Kidney (tissue), 14 donors: Measurements from ENCODE around the gene TSC2. TPM values are rescaled to one million over a fixed set of nuclear protein-coding genes. Genes with fewer than 3 reads are reported as not detected.
A peak's percentile ranks its signal among the peaks of the same experiment; 100 is the strongest.

Source experiments
- DNase-seq, 5 donors: peaks; one replicate each; pipeline ENCODE4 v3.0.0-alpha.2; 2013 to 2020
- FAIRE-seq: peaks from 2 replicates; lab custom pipeline; 2012; peaks lifted over from hg19 to GRCh38; lab: Jason Lieb, UNC
- H3K27ac ChIP-seq, 2 donors: one replicate each; pipeline ENCODE4 v1.7.0; 2013; ENCODE audit warnings: low read depth in 2 of 2, low read length in 2 of 2, inconsistent platforms in 1 of 2
- H3K27me3 ChIP-seq: one replicate; pipeline ENCODE4 v1.7.1; 2013; ENCODE audit warnings: low read length, inconsistent platforms; ENCODE audit not compliant: control insufficient read depth, insufficient read depth
- H3K36me3 ChIP-seq, 3 donors: one replicate each; pipeline versions ENCODE4 v1.7.0 to v1.7.1; 2013; ENCODE audit warnings: low read length in 3 of 3, control low read depth in 1 of 3, inconsistent platforms in 1 of 3; ENCODE audit not compliant: insufficient read depth in 3 of 3, control insufficient read depth in 2 of 3
- H3K4me1 ChIP-seq, 3 donors: one replicate each; pipeline versions ENCODE4 v1.7.0 to v1.7.1; 2013; ENCODE audit warnings: low read length in 3 of 3, inconsistent platforms in 1 of 3, low read depth in 1 of 3; ENCODE audit not compliant: control insufficient read depth in 2 of 3, insufficient read depth in 2 of 3
- H3K4me3 ChIP-seq, 3 donors: one replicate each; pipeline versions ENCODE4 v1.7.0 to v1.8.1; 2013; ENCODE audit warnings: low read length in 3 of 3, control low read depth in 1 of 3, inconsistent platforms in 1 of 3
- H3K9ac ChIP-seq, 3 donors: one replicate each; pipeline versions ENCODE4 v1.7.0 to v1.7.1; 2013; ENCODE audit warnings: low read length in 3 of 3, control low read depth in 1 of 3, inconsistent platforms in 1 of 3
- H3K9me3 ChIP-seq, 3 donors: one replicate each; pipeline versions ENCODE4 v1.7.0 to v1.7.1; 2013; ENCODE audit warnings: low read length in 3 of 3, control low read depth in 1 of 3, inconsistent platforms in 1 of 3; ENCODE audit not compliant: control insufficient read depth in 2 of 3, insufficient read depth in 1 of 3
- intact Hi-C: fragments of 100-400 bp; cut with DNase I; formaldehyde crosslinking; loops from one replicate; pipeline ENCODE4 v1.11.1; 2022
- polyA plus RNA-seq: library from polyadenylated mRNA; stranded (reverse); fragments of 350-450 nt; fragmentation: Illumina TruSeq; extraction: RNeasy Lipid Tissue Mini Kit (QIAGEN cat#74804); gene quantifications from one replicate; pipeline ENCODE4 v1.2.3, GENCODE V29; 2014; ENCODE audit warnings: low read depth, low replicate concordance; ENCODE audit not compliant: insufficient read depth
- total RNA-seq: library from RNA; stranded (reverse); fragmentation: NEBNext Ultra II Directional; extraction: Animal tissue kit (Norgen Biotek cat#: 25700); gene quantifications from one replicate; pipeline ENCODE4 v1.2.1, GENCODE V29; 2021
- TF ChIP-seq, protein P1 (sequence below): IDR thresholded peaks from 3 replicates; pipeline ENCODE4 v1.5.1; 2012; ENCODE audit warnings: mild to moderate bottlenecking, moderate library complexity, borderline replicate concordance; ENCODE audit not compliant: insufficient read depth; ENCODE audit errors: extremely low read depth
- donor health status: control.
- donor health status: control.
- donor health status: control.
- donor health status: control.
- donor health status: control.
- donor health status: DM: yes; HTN: yes; CAD: no.
- donor health status: Normal renal cell carcinoma (clear cell type).

Gene TSC2
- total and polyA plus RNA-seq, 2 donors from 2014 or later, result 40.0 to 151 TPM

GRCh38 chr16:2054543-2055245, 6.9 kb downstream of the TSC2 start:
- Histone ChIP-seq H3K4me1 (no peaks in the 10 kb centered on the region), H3K9me3 (no peaks in the 10 kb centered on the region), H3K4me3 (no peak overlapping the region), H3K9ac (no peak overlapping the region), H3K27me3 (no peaks in the 10 kb centered on the region), H3K36me3 (peaks cover 0 to 30% (median 23%) of the 10 kb centered on the region in 3 donors), H3K27ac (peak overlapping the region in 1 of 2 donors; percentile 19)
- intact Hi-C loops, result no loop called here
- TF ChIP-seq, protein P1, sequence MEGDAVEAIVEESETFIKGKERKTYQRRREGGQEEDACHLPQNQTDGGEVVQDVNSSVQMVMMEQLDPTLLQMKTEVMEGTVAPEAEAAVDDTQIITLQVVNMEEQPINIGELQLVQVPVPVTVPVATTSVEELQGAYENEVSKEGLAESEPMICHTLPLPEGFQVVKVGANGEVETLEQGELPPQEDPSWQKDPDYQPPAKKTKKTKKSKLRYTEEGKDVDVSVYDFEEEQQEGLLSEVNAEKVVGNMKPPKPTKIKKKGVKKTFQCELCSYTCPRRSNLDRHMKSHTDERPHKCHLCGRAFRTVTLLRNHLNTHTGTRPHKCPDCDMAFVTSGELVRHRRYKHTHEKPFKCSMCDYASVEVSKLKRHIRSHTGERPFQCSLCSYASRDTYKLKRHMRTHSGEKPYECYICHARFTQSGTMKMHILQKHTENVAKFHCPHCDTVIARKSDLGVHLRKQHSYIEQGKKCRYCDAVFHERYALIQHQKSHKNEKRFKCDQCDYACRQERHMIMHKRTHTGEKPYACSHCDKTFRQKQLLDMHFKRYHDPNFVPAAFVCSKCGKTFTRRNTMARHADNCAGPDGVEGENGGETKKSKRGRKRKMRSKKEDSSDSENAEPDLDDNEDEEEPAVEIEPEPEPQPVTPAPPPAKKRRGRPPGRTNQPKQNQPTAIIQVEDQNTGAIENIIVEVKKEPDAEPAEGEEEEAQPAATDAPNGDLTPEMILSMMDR, result no peak
- FAIRE-seq (no peak), DNase-seq (peak in 2 of 5 donors; percentile 27 to 78)

GRCh38 chr16:2056077-2056476, 8.3 kb downstream of the TSC2 start:
- Histone ChIP-seq H3K4me1 (no peaks in the 10 kb centered on the region), H3K36me3 (peaks cover 0 to 41% (median 21%) of the 10 kb centered on the region in 3 donors), H3K27me3 (no peaks in the 10 kb centered on the region), H3K4me3 (no peak overlapping the region), H3K9me3 (no peaks in the 10 kb centered on the region), H3K27ac (no peak overlapping the region), H3K9ac (no peak overlapping the region)
- TF ChIP-seq, protein P1, result no peak
- intact Hi-C loops, result no loop called here
- DNase-seq, result no peak
- FAIRE-seq, result no peak

DNA sequence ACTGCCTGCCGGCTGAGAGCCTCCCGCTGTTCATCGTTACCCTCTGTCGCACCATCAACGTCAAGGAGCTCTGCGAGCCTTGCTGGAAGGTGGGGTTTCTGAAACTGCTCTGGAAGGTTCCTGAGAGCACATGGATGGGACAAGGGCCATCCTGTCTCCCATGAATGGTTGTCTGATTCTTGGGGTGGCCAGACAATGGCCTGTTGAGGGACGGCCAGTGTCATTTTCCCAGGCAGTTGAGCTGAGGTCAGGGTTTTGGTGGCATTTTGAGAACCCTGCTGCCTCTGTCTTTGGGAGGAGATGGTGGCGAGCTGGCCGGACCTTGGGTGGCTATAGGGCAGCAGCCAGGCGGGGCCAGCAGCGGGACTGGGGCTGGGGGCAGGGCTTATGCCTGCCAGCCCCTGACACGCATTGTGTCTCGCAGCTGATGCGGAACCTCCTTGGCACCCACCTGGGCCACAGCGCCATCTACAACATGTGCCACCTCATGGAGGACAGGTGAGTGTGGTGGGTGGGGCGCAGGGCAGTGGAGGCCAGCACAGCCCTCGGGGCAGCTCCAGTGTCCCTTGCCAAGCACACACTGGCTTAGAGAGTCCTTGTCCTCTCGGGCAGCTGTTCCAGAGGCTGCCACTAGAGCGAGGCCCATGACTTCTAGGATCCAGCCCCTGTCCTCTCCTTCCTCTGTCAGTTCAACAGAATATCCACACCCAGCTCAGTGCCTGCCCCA, 9.1 kb downstream of the TSC2 start:
- TF ChIP-seq, protein P1, result no peak
- DNase-seq (peak in 2 of 5 donors; percentile 50 to 60), FAIRE-seq (no peak)
- intact Hi-C loops, result no loop called here
- H3K9me3 ChIP-seq, result no peaks in the 10 kb centered on the region
- peaks cover 0 to 35% (median 21%) of the 10 kb centered on the region in 3 donors for H3K36me3 ChIP-seq
- H3K27me3 ChIP-seq, result no peaks in the 10 kb centered on the region
- no peak overlapping the region for H3K27ac ChIP-seq
- no peak overlapping the region for H3K4me3 ChIP-seq
- no peak overlapping the region for H3K9ac ChIP-seq
- no peaks in the 10 kb centered on the region for H3K4me1 ChIP-seq
